ENCODE results near the gene TNK2. TPM values are rescaled to one million over a fixed set of nuclear protein-coding genes. Genes with fewer than 3 reads are reported as not detected.

TNK2 gene
- polyA plus RNA-seq, 3 donors = 0.84 to 131 (median 1.8) TPM

- Histone ChIP-seq H4K20me1 (ENCODE audit: insufficient read depth, low read length) (peaks cover 92% of the 10 kb centered on the region), H3K27me3 (ENCODE audit: control insufficient read depth in 2 of 2, insufficient read depth in 2 of 2, low read length in 2 of 2) (no peaks in the 10 kb centered on the region), H3K27ac (ENCODE audit: low read depth in 1 of 2, low read length in 2 of 2) (no peak overlapping the region), H3K36me3 (replicated peaks in 1 of 2; ENCODE audit: control insufficient read depth in 1 of 2, insufficient read depth in 2 of 2, low read length in 2 of 2) (peaks cover 75 to 91% of the 10 kb centered on the region in 2 donors), H2AFZ (ENCODE audit: insufficient read depth, low read depth, low read length, poor library complexity, severe bottlenecking) (no peak overlapping the region), H3K4me2 (replicated peaks; ENCODE audit: extremely low read depth, low read length, poor library complexity, severe bottlenecking) (no peak overlapping the region), H3K79me2 (ENCODE audit: insufficient read depth, low read length) (peaks cover 1% of the 10 kb centered on the region), H3K4me3 (replicated peaks in 1 of 3; ENCODE audit: low read depth in 2 of 3, low read length in 3 of 3) (no peak overlapping the region), H3K9me3 (replicated peaks in 1 of 2; ENCODE audit: control insufficient read depth in 1 of 2, insufficient read depth in 1 of 2, low read length in 2 of 2) (no peaks in the 10 kb centered on the region), H3K4me1 (ENCODE audit: control insufficient read depth in 1 of 2, insufficient read depth in 2 of 2, low read length in 2 of 2) (no peaks in the 10 kb centered on the region), H3K9ac (ENCODE audit: insufficient read depth, low read length, poor library complexity, severe bottlenecking) (no peak overlapping the region)
- no peaks in the 10 kb centered on the region for H3K4me1 Mint-ChIP-seq
- no peaks in the 10 kb centered on the region for H3K9me3 Mint-ChIP-seq
- H3K36me3 Mint-ChIP-seq = peaks cover 37 to 77% of the 10 kb centered on the region in 2 donors
- intact Hi-C loops (cut with micrococcal nuclease) = no loop called here
- TF ChIP-seq CTCF (IDR thresholded peaks at IDR 0.05) = no peak
- no peak for DNase-seq
- H3K27me3 Mint-ChIP-seq (ENCODE audit: low read depth in 3 of 3) = no peaks in the 10 kb centered on the region
- 99% methylated on average over 10 of the region's 12 CpGs for WGBS (ENCODE audit: insufficient coverage)
- peak overlapping the region in 1 of 7 donors; percentile 55 for H3K27ac Mint-ChIP-seq
- H3K4me3 Mint-ChIP-seq = no peak overlapping the region
These were observed 37.4 kb downstream of the TNK2 start for GRCh38 chr3:195870937-195871336.

GRCh38 chr3:195870442-195870841 is 37.9 kb downstream of the TNK2 start:
- Mint-ChIP-seq H3K36me3 (peaks cover 38 to 77% of the 10 kb centered on the region in 2 donors), H3K4me3 (no peak overlapping the region), H3K27ac (peak overlapping the region in 2 of 7 donors; percentile 42 to 48), H3K4me1 (no peaks in the 10 kb centered on the region), H3K27me3 (ENCODE audit: low read depth in 3 of 3) (no peaks in the 10 kb centered on the region), H3K9me3 (no peaks in the 10 kb centered on the region)
- TF ChIP-seq CTCF (IDR thresholded peaks at IDR 0.05) = no peak
- Histone ChIP-seq H3K9me3 (replicated peaks in 1 of 2; ENCODE audit: control insufficient read depth in 1 of 2, insufficient read depth in 1 of 2, low read length in 2 of 2) (no peaks in the 10 kb centered on the region), H2AFZ (ENCODE audit: insufficient read depth, low read depth, low read length, poor library complexity, severe bottlenecking) (no peak overlapping the region), H3K27ac (ENCODE audit: low read depth in 1 of 2, low read length in 2 of 2) (no peak overlapping the region), H3K36me3 (replicated peaks in 1 of 2; ENCODE audit: control insufficient read depth in 1 of 2, insufficient read depth in 2 of 2, low read length in 2 of 2) (peaks cover 75 to 90% of the 10 kb centered on the region in 2 donors), H3K9ac (ENCODE audit: insufficient read depth, low read length, poor library complexity, severe bottlenecking) (no peak overlapping the region), H4K20me1 (ENCODE audit: insufficient read depth, low read length) (peaks cover 91% of the 10 kb centered on the region), H3K4me3 (replicated peaks in 1 of 3; ENCODE audit: low read depth in 2 of 3, low read length in 3 of 3) (no peak overlapping the region), H3K79me2 (ENCODE audit: insufficient read depth, low read length) (no peaks in the 10 kb centered on the region), H3K4me1 (ENCODE audit: control insufficient read depth in 1 of 2, insufficient read depth in 2 of 2, low read length in 2 of 2) (no peaks in the 10 kb centered on the region), H3K4me2 (replicated peaks; ENCODE audit: extremely low read depth, low read length, poor library complexity, severe bottlenecking) (no peak overlapping the region), H3K27me3 (ENCODE audit: control insufficient read depth in 2 of 2, insufficient read depth in 2 of 2, low read length in 2 of 2) (no peaks in the 10 kb centered on the region)
- DNase-seq = no peak
- intact Hi-C loops (cut with micrococcal nuclease) = no loop called here
- WGBS (ENCODE audit: insufficient coverage) = no CpG with 5 or more reads among the region's 7 CpGs

Measured in CD14-positive monocyte (primary cell).